B cell (primary cell): ENCODE results near the gene FOXL2NB. TPM values are rescaled to one million over a fixed set of nuclear protein-coding genes. Genes with fewer than 3 reads are reported as not detected.
A peak's percentile ranks its signal among the peaks of the same experiment; 100 is the strongest.

ENCODE experiments used
- ATAC-seq: fragments of 200-7000 bp; cut with Tn5 transposase; one replicate; pipeline ENCODE4 v1.10.0; 2021; ENCODE audit warnings: low read depth, mild to moderate bottlenecking, moderate number of reproducible peaks, moderate library complexity
- CTCF ChIA-PET: fragments of 350-600 bp; sonication (Branson Sonifier 250); formaldehyde crosslinking; loops from one replicate; lab custom pipeline; 2021; ENCODE audit warnings: antibody characterized with exemption, inconsistent platforms; lab: Charles Lee
- POLR2A ChIA-PET: fragments of 350-600 bp; sonication (Branson Sonifier 250); formaldehyde crosslinking; loops from one replicate; lab custom pipeline; 2021; ENCODE audit warnings: antibody characterized with exemption; lab: Charles Lee
- DNase-seq: peaks from one replicate; pipeline ENCODE4 v3.0.0; 2013
- H2AFZ ChIP-seq: 2 replicates; pipeline ENCODE4 v1.6.1; 2012; ENCODE audit warnings: mild to moderate bottlenecking, low read depth, low read length; ENCODE audit not compliant: insufficient read depth, poor library complexity, severe bottlenecking
- H3K27ac ChIP-seq, 2 donors: 1 replicate in 1 of 2; 2 replicates in 1 of 2; pipeline ENCODE4 v1.5.1; 2012 to 2013; ENCODE audit warnings: low read length in 2 of 2, mild to moderate bottlenecking in 2 of 2, moderate library complexity in 1 of 2
- H3K27me3 ChIP-seq, 4 experiments: fragments of 200-600 bp in 1 of 4; sonication (generic) in 1 of 4; replicated peaks in 1 of 4; 1 replicate in 2 of 4; 2 replicates in 2 of 4; pipeline versions ENCODE4 v1.6.1 to v1.7.0; 2013 to 2016; ENCODE audit warnings: low read length in 3 of 4, mild to moderate bottlenecking in 2 of 4, mixed read lengths in 1 of 4, moderate library complexity in 1 of 4; ENCODE audit not compliant: insufficient read depth in 4 of 4, control insufficient read depth in 3 of 4; ENCODE audit errors: control extremely low read depth in 1 of 4
- H3K36me3 ChIP-seq, 2 experiments: replicated peaks in 1 of 2; 1 replicate in 1 of 2; 2 replicates in 1 of 2; pipeline versions ENCODE4 v1.6.1 to v1.7.1; 2013; ENCODE audit warnings: low read length in 1 of 2; ENCODE audit not compliant: insufficient read depth in 2 of 2, control insufficient read depth in 1 of 2; ENCODE audit errors: control extremely low read depth in 1 of 2, extremely low read depth in 1 of 2
- H3K4me1 ChIP-seq, 2 donors: fragments of 200-600 bp in 1 of 2; sonication (generic) in 1 of 2; 1 replicate in 1 of 2; 2 replicates in 1 of 2; pipeline versions ENCODE4 v1.5.1 to v1.6.1; 2013 to 2017; ENCODE audit warnings: low read length in 2 of 2; ENCODE audit not compliant: control insufficient read depth in 2 of 2, insufficient read depth in 2 of 2
- H3K4me2 ChIP-seq: replicated peaks from 2 replicates; pipeline ENCODE3; 2012; ENCODE audit warnings: mild to moderate bottlenecking, low read depth, low read length; ENCODE audit not compliant: poor library complexity, severe bottlenecking
- H3K4me3 ChIP-seq, 5 experiments: fragments of 200-600 bp in 1 of 5; sonication (generic) in 1 of 5; 1 replicate in 3 of 5; 2 replicates in 2 of 5; pipeline versions ENCODE4 v1.5.1 to v1.7.0; 2011 to 2016; ENCODE audit warnings: low read length in 4 of 5, mild to moderate bottlenecking in 4 of 5, low read depth in 2 of 5, control low read depth in 1 of 5, moderate library complexity in 1 of 5; ENCODE audit not compliant: insufficient read depth in 1 of 5; ENCODE audit errors: control extremely low read depth in 1 of 5, extremely low read depth in 1 of 5
- H3K79me2 ChIP-seq: fragments of 200-600 bp; sonication (generic); one replicate; pipeline ENCODE4 v1.6.0; 2016; ENCODE audit warnings: low read length; ENCODE audit not compliant: control insufficient read depth, insufficient read depth
- H3K9ac ChIP-seq: fragments of 200-600 bp; sonication (generic); 2 replicates; pipeline ENCODE4 v1.6.1; 2017; ENCODE audit warnings: mild to moderate bottlenecking, low read length, moderate library complexity
- H3K9me3 ChIP-seq, 3 donors: one replicate each; pipeline versions ENCODE4 v1.6.1 to v1.7.1; 2013; ENCODE audit warnings: low read length in 2 of 3; ENCODE audit not compliant: control insufficient read depth in 2 of 3, insufficient read depth in 1 of 3; ENCODE audit errors: control extremely low read depth in 1 of 3
- H4K20me1 ChIP-seq: 2 replicates; pipeline ENCODE4 v1.6.0; 2012; ENCODE audit warnings: mild to moderate bottlenecking, low read length; ENCODE audit not compliant: insufficient read depth, control insufficient read depth, poor library complexity, severe bottlenecking
- H3K27ac Mint-ChIP-seq: one replicate; pipeline ENCODE4 v1.8.0; 2021; ENCODE audit warnings: mixed read lengths
- H3K27me3 Mint-ChIP-seq: one replicate; pipeline ENCODE4 v1.8.0; 2021; ENCODE audit warnings: mixed read lengths
- H3K4me1 Mint-ChIP-seq: one replicate; pipeline ENCODE4 v1.8.0; 2021; ENCODE audit warnings: mixed read lengths
- H3K4me3 Mint-ChIP-seq: one replicate; pipeline ENCODE4 v1.8.0; 2021; ENCODE audit warnings: mixed read lengths
- H3K9me3 Mint-ChIP-seq: one replicate; pipeline ENCODE4 v1.8.0; 2022; ENCODE audit warnings: mixed read lengths; ENCODE audit not compliant: insufficient read depth
- CTCF ChIP-seq: fragments of 200-600 bp; IDR thresholded peaks from one replicate; pipeline ENCODE4 v1.8.0; 2022; ENCODE audit warnings: antibody characterized with exemption, mild to moderate bottlenecking
- EZH2 ChIP-seq: IDR thresholded peaks from 2 replicates; pipeline ENCODE4 v1.6.1; 2012; ENCODE audit warnings: borderline replicate concordance, low read depth, mild to moderate bottlenecking, moderate library complexity, low read length; ENCODE audit not compliant: insufficient read depth, poor library complexity, severe bottlenecking
- WGBS: methylation state at CpG from one replicate; pipeline ENCODE4 v1.1.5; 2013; ENCODE audit warnings: missing lambda C conversion rate; ENCODE audit not compliant: insufficient coverage; 5-methylcytosine and 5-hydroxymethylcytosine counted together
- intact Hi-C: fragments of 100-400 bp; cut with micrococcal nuclease; formaldehyde crosslinking; loops from one replicate; pipeline ENCODE4 v1.10.0; 2022
- polyA plus RNA-seq: library from polyadenylated mRNA; depleted of rRNA; stranded (reverse); fragments of >200 nt; gene quantifications from 2 replicates; pipeline ENCODE4 v1.2.3, GENCODE V29; 2012
- total RNA-seq, 2 donors: library from RNA; stranded (reverse); fragments of 120-200 nt in 1 of 2; gene quantifications; 1 replicate in 1 of 2; 2 replicates in 1 of 2; pipeline versions ENCODE4 v1.2.3 to v1.2.4, GENCODE V29; 2013 to 2022

Gene FOXL2NB
- total and polyA plus RNA-seq, 2 donors (not counting 1 experiment from before 2014, with no cell fraction given), result not detected

- no peak overlapping the region for H3K27ac ChIP-seq
- ATAC-seq (no peak), DNase-seq (peak; percentile 56)
- peaks cover 75% of the 10 kb centered on the region for H3K27me3 Mint-ChIP-seq
- H2AFZ ChIP-seq, result peak overlapping the region; percentile 71
- H3K4me2 ChIP-seq, result peak overlapping the region; percentile 91
- intact Hi-C loops, result no loop called here
- 15% methylated on average over 41 of the region's 45 CpGs for whole genome bisulfite sequencing
- no peak for TF ChIP-seq CTCF
- TF ChIP-seq EZH2, result peak; percentile 62
- ChIA-PET CTCF (interaction anchor here (0.6 to 5.1 kb wide), 14 partner anchors 8 to 879 kb away, joined by 3 to 92 read pairs (median 10); partner anchors contain the start of genes CEP70, FOXL2 and FOXL2NB), POLR2A (no interaction called here)
- no peaks in the 10 kb centered on the region for H4K20me1 ChIP-seq
- no peaks in the 10 kb centered on the region for H3K79me2 ChIP-seq
- H3K9me3 ChIP-seq, result peaks cover 0 to 46% (median 1%) of the 10 kb centered on the region in 3 donors
- peaks cover 32% of the 10 kb centered on the region for H3K4me1 Mint-ChIP-seq
- H3K4me1 ChIP-seq, result peaks cover 46 to 47% of the 10 kb centered on the region in 2 donors
- H3K36me3 ChIP-seq, result no peaks in the 10 kb centered on the region
- H3K9me3 Mint-ChIP-seq, result no peaks in the 10 kb centered on the region
- H3K27ac Mint-ChIP-seq, result no peak overlapping the region
- H3K27me3 ChIP-seq, result peaks cover 2 to 90% (median 67%) of the 10 kb centered on the region in 4 experiments
- H3K9ac ChIP-seq, result peak overlapping the region; percentile 54
- peak overlapping the region in 1 of 5 experiments; percentile 55 for H3K4me3 ChIP-seq
- H3K4me3 Mint-ChIP-seq, result peak overlapping the region; percentile 80
Measured at GRCh38 chr3:138936741-138937689, 10.0 kb upstream of the FOXL2NB start.

DNA sequence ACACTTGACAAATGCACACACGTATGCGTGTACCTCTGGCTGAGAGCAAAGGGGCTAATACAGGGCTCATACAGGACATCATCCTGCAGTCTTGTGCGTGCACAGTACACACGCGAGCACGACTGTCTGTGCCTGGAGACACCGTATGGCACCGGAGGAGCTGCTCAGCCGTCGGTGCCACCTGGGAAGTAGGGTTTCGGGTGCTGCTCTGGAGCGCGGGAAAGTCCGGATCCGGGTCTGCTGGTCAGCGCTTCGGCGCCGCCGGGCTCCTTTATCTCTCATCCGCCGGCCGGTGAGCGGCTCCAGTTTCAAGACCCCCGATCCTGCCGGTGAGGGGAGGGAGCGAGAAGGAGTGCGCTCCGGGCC is 9.3 kb upstream of the FOXL2NB start:
- Histone ChIP-seq H3K9ac (no peak overlapping the region), H4K20me1 (no peaks in the 10 kb centered on the region), H3K4me1 (peaks cover 47 to 49% of the 10 kb centered on the region in 2 donors), H3K9me3 (peaks cover 0 to 46% (median 1%) of the 10 kb centered on the region in 3 donors), H3K27ac (no peak overlapping the region), H3K36me3 (no peaks in the 10 kb centered on the region), H3K4me3 (no peak overlapping the region), H3K79me2 (no peaks in the 10 kb centered on the region), H3K27me3 (peaks cover 2 to 95% (median 73%) of the 10 kb centered on the region in 4 experiments), H2AFZ (peak overlapping the region; percentile 26), H3K4me2 (peak overlapping the region; percentile 51)
- Mint-ChIP-seq H3K9me3 (no peaks in the 10 kb centered on the region), H3K4me3 (peak overlapping the region; percentile 51), H3K27ac (no peak overlapping the region), H3K27me3 (peaks cover 78% of the 10 kb centered on the region), H3K4me1 (peaks cover 34% of the 10 kb centered on the region)
- no peak for ATAC-seq
- no peak for DNase-seq
- TF ChIP-seq CTCF (no peak), EZH2 (no peak)
- ChIA-PET POLR2A (no interaction called here), CTCF (interaction anchor here (0.6 to 2.4 kb wide), 4 partner anchors 10 to 879 kb away, joined by 3 to 11 read pairs (median 4); no protein-coding TSS in a partner anchor)
- WGBS, result 5% methylated on average over 28 of the region's 29 CpGs
- intact Hi-C loops, result no loop called here
